H9 (cell line): Measurements from ENCODE around the gene CHM. TPM values are rescaled to one million over a fixed set of nuclear protein-coding genes. Genes with fewer than 3 reads are reported as not detected.

Experiments used
- DNase-seq: peaks from one replicate; pipeline ENCODE4 v3.0.0-alpha.2; 2017
- H2AFZ ChIP-seq: one replicate; pipeline ENCODE4 v1.6.1; 2013; ENCODE audit warnings: mild to moderate bottlenecking, low read length, control low read depth, moderate library complexity
- H2AK5ac ChIP-seq: 2 replicates; pipeline ENCODE4 v1.6.1; 2013; ENCODE audit warnings: low read length, control low read depth, mixed read lengths; ENCODE audit not compliant: insufficient read length
- H2BK120ac ChIP-seq: one replicate; pipeline ENCODE4 v1.6.1; 2013; ENCODE audit warnings: low read depth, mild to moderate bottlenecking, low read length, control low read depth, inconsistent platforms; ENCODE audit not compliant: poor library complexity, severe bottlenecking
- H2BK12ac ChIP-seq: 2 replicates; pipeline ENCODE4 v1.6.1; 2013; ENCODE audit warnings: low read length, control low read depth, mixed read lengths, low read depth; ENCODE audit not compliant: insufficient read length
- H2BK15ac ChIP-seq: 2 replicates; pipeline ENCODE4 v1.6.1; 2013; ENCODE audit warnings: low read depth, low read length, control low read depth
- H2BK20ac ChIP-seq: one replicate; pipeline ENCODE4 v1.6.1; 2013; ENCODE audit warnings: low read depth, mild to moderate bottlenecking, low read length, control low read depth, inconsistent platforms; ENCODE audit not compliant: poor library complexity, severe bottlenecking
- H2BK5ac ChIP-seq: 2 replicates; pipeline ENCODE4 v1.6.1; 2013; ENCODE audit warnings: low read length, control low read depth, mixed read lengths; ENCODE audit not compliant: insufficient read length
- H3K14ac ChIP-seq: 2 replicates; pipeline ENCODE4 v1.6.1; 2013; ENCODE audit warnings: low read length, control low read depth; ENCODE audit not compliant: insufficient read depth
- H3K18ac ChIP-seq: 2 replicates; pipeline ENCODE4 v1.6.1; 2013; ENCODE audit warnings: low read depth, mild to moderate bottlenecking, mixed read lengths, low read length, control low read depth; ENCODE audit not compliant: insufficient read length
- H3K23ac ChIP-seq: 2 replicates; pipeline ENCODE4 v1.6.1; 2013; ENCODE audit warnings: low read length, control low read depth, mixed read lengths, low read depth; ENCODE audit not compliant: insufficient read length
- H3K23me2 ChIP-seq: 2 replicates; pipeline ENCODE4 v1.6.1; 2013; ENCODE audit warnings: low read depth, mild to moderate bottlenecking, mixed read lengths, low read length, control low read depth; ENCODE audit not compliant: insufficient read length, poor library complexity, severe bottlenecking
- H3K27ac ChIP-seq: 2 replicates; pipeline ENCODE4 v1.5.1; 2013; ENCODE audit warnings: low read length, control low read depth, mixed read lengths, low read depth; ENCODE audit not compliant: insufficient read length
- H3K27me3 ChIP-seq: 2 replicates; pipeline ENCODE4 v1.6.1; 2013; ENCODE audit warnings: low read length, control low read depth, inconsistent platforms; ENCODE audit not compliant: insufficient read depth
- H3K4ac ChIP-seq: 2 replicates; pipeline ENCODE4 v1.6.1; 2013; ENCODE audit warnings: low read depth, mild to moderate bottlenecking, control low read depth, inconsistent platforms, low read length, moderate library complexity
- H3K4me1 ChIP-seq: 2 replicates; pipeline ENCODE4 v1.6.1; 2013; ENCODE audit warnings: low read length, control low read depth, inconsistent platforms; ENCODE audit not compliant: insufficient read depth
- H3K4me2 ChIP-seq: 2 replicates; pipeline ENCODE4 v1.6.1; 2013; ENCODE audit warnings: low read length, control low read depth, mixed read lengths; ENCODE audit not compliant: insufficient read length, insufficient read depth
- H3K56ac ChIP-seq: 2 replicates; pipeline ENCODE4 v1.6.1; 2013; ENCODE audit warnings: low read depth, mild to moderate bottlenecking, mixed read lengths, low read length, control low read depth; ENCODE audit not compliant: insufficient read length
- H3K79me1 ChIP-seq: 2 replicates; pipeline ENCODE4 v1.6.1; 2013; ENCODE audit warnings: low read depth, mild to moderate bottlenecking, moderate library complexity, low read length, control low read depth, inconsistent platforms; ENCODE audit not compliant: insufficient read depth, poor library complexity, severe bottlenecking
- H3K79me2 ChIP-seq: 2 replicates; pipeline ENCODE4 v1.6.1; 2013; ENCODE audit warnings: low read length, control low read depth, inconsistent platforms; ENCODE audit not compliant: insufficient read depth
- H3K9ac ChIP-seq: 2 replicates; pipeline ENCODE4 v1.6.1; 2013; ENCODE audit warnings: low read length, control low read depth, mixed read lengths; ENCODE audit not compliant: insufficient read length; ENCODE audit errors: extremely low read depth
- H3K9me3 ChIP-seq: one replicate; pipeline ENCODE4 v1.6.1; 2013; ENCODE audit warnings: low read depth, low read length, inconsistent platforms; ENCODE audit not compliant: control insufficient read depth
- H3T11ph ChIP-seq: one replicate; pipeline ENCODE4 v1.6.1; 2013; ENCODE audit warnings: mild to moderate bottlenecking, low read length, control low read depth, inconsistent platforms
- H4K20me1 ChIP-seq: one replicate; pipeline ENCODE4 v1.6.1; 2013; ENCODE audit not compliant: control insufficient read depth, insufficient read length, insufficient read depth
- H4K5ac ChIP-seq: 2 replicates; pipeline ENCODE4 v1.6.1; 2013; ENCODE audit warnings: low read depth, mild to moderate bottlenecking, mixed read lengths, low read length, control low read depth; ENCODE audit not compliant: insufficient read length
- H4K8ac ChIP-seq: replicated peaks from 2 replicates; pipeline ENCODE4 v1.6.1; 2013; ENCODE audit warnings: low read length, control low read depth, mixed read lengths, low read depth; ENCODE audit not compliant: insufficient read length
- H4K91ac ChIP-seq: 2 replicates; pipeline ENCODE4 v1.6.1; 2013; ENCODE audit warnings: low read depth, mild to moderate bottlenecking, moderate library complexity, mixed read lengths, low read length, control low read depth; ENCODE audit not compliant: insufficient read length
- H3K27ac Mint-ChIP-seq, 3 experiments: 2 replicates in 2 of 3; 3 replicates in 1 of 3; pipeline ENCODE4 v1.8.0; 2020 to 2021; ENCODE audit warnings: mixed read lengths in 3 of 3, mild to moderate bottlenecking in 1 of 3, moderate library complexity in 1 of 3
- H3K27me3 Mint-ChIP-seq: 2 replicates; pipeline ENCODE4 v1.8.0; 2021; ENCODE audit warnings: low read depth, mild to moderate bottlenecking, moderate library complexity, mixed read lengths
- H3K36me3 Mint-ChIP-seq, 3 experiments: 2 replicates in 2 of 3; 3 replicates in 1 of 3; pipeline ENCODE4 v1.8.0; 2020 to 2021; ENCODE audit warnings: low read depth in 3 of 3, mixed read lengths in 3 of 3; ENCODE audit not compliant: insufficient read depth in 1 of 3
- H3K4me1 Mint-ChIP-seq, 2 experiments: 2 replicates each; pipeline ENCODE4 v1.8.0; 2020; ENCODE audit warnings: mixed read lengths in 2 of 2
- H3K4me3 Mint-ChIP-seq, 2 experiments: 2 replicates in 1 of 2; 3 replicates in 1 of 2; pipeline ENCODE4 v1.8.0; 2020 to 2021; ENCODE audit warnings: mild to moderate bottlenecking in 2 of 2, mixed read lengths in 2 of 2, moderate library complexity in 1 of 2
- H3K9me3 Mint-ChIP-seq, 2 experiments: 2 replicates in 1 of 2; 3 replicates in 1 of 2; pipeline ENCODE4 v1.8.0; 2020; ENCODE audit warnings: mild to moderate bottlenecking in 2 of 2, mixed read lengths in 2 of 2, moderate library complexity in 1 of 2
- WGBS: extraction: QIAGEN DNeasy Blood & Tissue Kit; methylation state at CpG from one replicate; pipeline ENCODE4 v1.1.7; 2013; ENCODE audit warnings: missing lambda C conversion rate, low lambda C conversion rate, mixed read lengths; ENCODE audit not compliant: insufficient read length; ENCODE audit errors: extremely low coverage; 5-methylcytosine and 5-hydroxymethylcytosine counted together
- total RNA-seq: library from RNA; stranded (reverse); gene quantifications from 2 replicates; pipeline ENCODE4 v1.2.1, GENCODE V29; 2021
- TF ChIP-seq, protein P1 (sequence below): fragments of 200-600 bp; sonication (generic); conservative IDR thresholded peaks from 3 replicates; pipeline ENCODE4 v1.8.0; 2021; ENCODE audit warnings: antibody characterized with exemption, mild to moderate bottlenecking

CHM gene
- total RNA-seq, 1 experiment from 2014 or later: 28.4 TPM

GRCh38 chrX:85914431-85914830 lies 132.9 kb downstream of the CHM start:
- no peak overlapping the region for H4K5ac ChIP-seq
- H3K9ac ChIP-seq: no peak overlapping the region
- no peaks in the 10 kb centered on the region for H3K79me2 ChIP-seq
- H2BK120ac ChIP-seq: no peak overlapping the region
- no peaks in the 10 kb centered on the region for H4K20me1 ChIP-seq
- no peak overlapping the region for H3K4ac ChIP-seq
- H3K4me1 ChIP-seq: no peaks in the 10 kb centered on the region
- H2AFZ ChIP-seq: no peak overlapping the region
- Mint-ChIP-seq H3K27me3 (no peaks in the 10 kb centered on the region), H3K9me3 (peaks cover 7 to 47% of the 10 kb centered on the region in 2 experiments; a peak in 4 of 5 replicates), H3K4me1 (peaks cover 6 to 16% of the 10 kb centered on the region in 2 experiments), H3K4me3 (no peak overlapping the region), H3K36me3 (peaks cover 14 to 21% (median 21%) of the 10 kb centered on the region in 3 experiments), H3K27ac (peak overlapping the region in 2 of 3 experiments; percentile 18 to 52; a peak in 1 of 7 replicates)
- no peak overlapping the region for H4K91ac ChIP-seq
- H2BK5ac ChIP-seq: no peak overlapping the region
- no peak overlapping the region for H3T11ph ChIP-seq
- TF ChIP-seq, protein P1, sequence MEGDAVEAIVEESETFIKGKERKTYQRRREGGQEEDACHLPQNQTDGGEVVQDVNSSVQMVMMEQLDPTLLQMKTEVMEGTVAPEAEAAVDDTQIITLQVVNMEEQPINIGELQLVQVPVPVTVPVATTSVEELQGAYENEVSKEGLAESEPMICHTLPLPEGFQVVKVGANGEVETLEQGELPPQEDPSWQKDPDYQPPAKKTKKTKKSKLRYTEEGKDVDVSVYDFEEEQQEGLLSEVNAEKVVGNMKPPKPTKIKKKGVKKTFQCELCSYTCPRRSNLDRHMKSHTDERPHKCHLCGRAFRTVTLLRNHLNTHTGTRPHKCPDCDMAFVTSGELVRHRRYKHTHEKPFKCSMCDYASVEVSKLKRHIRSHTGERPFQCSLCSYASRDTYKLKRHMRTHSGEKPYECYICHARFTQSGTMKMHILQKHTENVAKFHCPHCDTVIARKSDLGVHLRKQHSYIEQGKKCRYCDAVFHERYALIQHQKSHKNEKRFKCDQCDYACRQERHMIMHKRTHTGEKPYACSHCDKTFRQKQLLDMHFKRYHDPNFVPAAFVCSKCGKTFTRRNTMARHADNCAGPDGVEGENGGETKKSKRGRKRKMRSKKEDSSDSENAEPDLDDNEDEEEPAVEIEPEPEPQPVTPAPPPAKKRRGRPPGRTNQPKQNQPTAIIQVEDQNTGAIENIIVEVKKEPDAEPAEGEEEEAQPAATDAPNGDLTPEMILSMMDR: no peak
- no peak overlapping the region for H3K56ac ChIP-seq
- H3K14ac ChIP-seq: no peak overlapping the region
- H2BK20ac ChIP-seq: no peak overlapping the region
- no peak overlapping the region for H3K18ac ChIP-seq
- H3K79me1 ChIP-seq: no peaks in the 10 kb centered on the region
- H3K23ac ChIP-seq: no peak overlapping the region
- no peaks in the 10 kb centered on the region for H3K27me3 ChIP-seq
- H2AK5ac ChIP-seq: no peak overlapping the region
- H3K27ac ChIP-seq: no peak overlapping the region
- H3K9me3 ChIP-seq: no peaks in the 10 kb centered on the region
- no CpG with 5 or more reads among the region's 6 CpGs for WGBS
- no peak for DNase-seq
- no peak overlapping the region for H3K4me2 ChIP-seq
- no peak overlapping the region for H2BK12ac ChIP-seq
- H3K23me2 ChIP-seq: no peaks in the 10 kb centered on the region
- no peak overlapping the region for H4K8ac ChIP-seq
- H2BK15ac ChIP-seq: no peak overlapping the region
